ENCODE results near the gene VPS11.

DNA sequence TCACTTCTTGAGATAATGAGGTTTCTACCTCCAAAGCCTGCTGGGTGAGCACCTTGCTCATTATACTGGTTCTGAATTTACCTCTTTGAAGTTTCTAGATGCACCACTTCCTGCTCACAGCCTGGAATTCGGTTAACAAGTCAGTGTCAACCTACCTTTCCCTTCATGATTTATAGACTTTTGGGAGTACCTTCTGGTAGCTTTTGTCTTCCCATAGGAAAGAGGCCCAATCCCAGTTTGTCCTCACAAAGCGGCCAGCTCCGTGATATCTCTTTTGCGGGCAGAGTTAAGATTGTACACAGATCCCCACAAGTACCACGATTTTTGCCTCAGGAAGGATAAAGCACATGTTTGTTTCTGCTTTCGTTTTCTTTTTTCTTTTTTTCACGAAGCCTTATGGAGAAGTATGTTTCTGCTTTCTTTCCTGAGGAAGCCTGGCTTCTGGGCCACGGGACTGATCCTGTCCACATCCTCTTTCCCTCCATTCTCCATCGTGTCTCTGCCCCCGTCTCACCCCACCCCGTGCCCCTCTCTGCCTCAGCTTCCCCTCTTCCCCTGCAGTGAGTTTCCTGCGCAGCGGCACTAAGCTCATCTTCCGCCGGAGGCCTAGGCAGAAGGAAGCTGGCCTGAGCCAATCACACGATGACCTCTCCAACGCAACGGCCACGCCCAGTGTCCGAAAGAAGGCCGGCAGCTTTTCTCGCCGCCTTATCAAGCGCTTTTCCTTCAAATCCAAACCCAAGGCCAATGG is 48.0 kb downstream of the VPS11 start:
- TF ChIP-seq, protein P1, sequence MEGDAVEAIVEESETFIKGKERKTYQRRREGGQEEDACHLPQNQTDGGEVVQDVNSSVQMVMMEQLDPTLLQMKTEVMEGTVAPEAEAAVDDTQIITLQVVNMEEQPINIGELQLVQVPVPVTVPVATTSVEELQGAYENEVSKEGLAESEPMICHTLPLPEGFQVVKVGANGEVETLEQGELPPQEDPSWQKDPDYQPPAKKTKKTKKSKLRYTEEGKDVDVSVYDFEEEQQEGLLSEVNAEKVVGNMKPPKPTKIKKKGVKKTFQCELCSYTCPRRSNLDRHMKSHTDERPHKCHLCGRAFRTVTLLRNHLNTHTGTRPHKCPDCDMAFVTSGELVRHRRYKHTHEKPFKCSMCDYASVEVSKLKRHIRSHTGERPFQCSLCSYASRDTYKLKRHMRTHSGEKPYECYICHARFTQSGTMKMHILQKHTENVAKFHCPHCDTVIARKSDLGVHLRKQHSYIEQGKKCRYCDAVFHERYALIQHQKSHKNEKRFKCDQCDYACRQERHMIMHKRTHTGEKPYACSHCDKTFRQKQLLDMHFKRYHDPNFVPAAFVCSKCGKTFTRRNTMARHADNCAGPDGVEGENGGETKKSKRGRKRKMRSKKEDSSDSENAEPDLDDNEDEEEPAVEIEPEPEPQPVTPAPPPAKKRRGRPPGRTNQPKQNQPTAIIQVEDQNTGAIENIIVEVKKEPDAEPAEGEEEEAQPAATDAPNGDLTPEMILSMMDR (IDR thresholded peaks at IDR 0.05; ENCODE audit: low read depth, low read length) = no peak
- no peak for TF ChIP-seq EZH2phosphoT487 (IDR thresholded peaks at IDR 0.05; ENCODE audit: low read depth)

Data from OCI-LY3 (cell line).